Hematopoietic multipotent progenitor cell (in vitro differentiated cells): ENCODE measurements around the gene IL31. TPM values are rescaled to one million over a fixed set of nuclear protein-coding genes. Genes with fewer than 3 reads are reported as not detected.
A peak's percentile ranks its signal among the peaks of the same experiment; 100 is the strongest.
"Not testable (repeated sequence)": the region's sequence is repeated elsewhere in the genome, so short reads cannot be mapped to it uniquely, and the experiment has no call there.

Experiments
- DNase-seq, 3 donors: peaks; one replicate each; pipeline ENCODE4 v3.0.0-alpha.2; 2011 to 2015; ENCODE audit warnings: low read depth in 2 of 3, low spot score in 2 of 3
- total RNA-seq: library from RNA; depleted of rRNA; stranded (reverse); fragments of >200 nt; gene quantifications from one replicate; pipeline ENCODE4 v1.2.3, GENCODE V29; 2012

The IL31 gene
- total RNA-seq, 1 donor: not detected

DNA sequence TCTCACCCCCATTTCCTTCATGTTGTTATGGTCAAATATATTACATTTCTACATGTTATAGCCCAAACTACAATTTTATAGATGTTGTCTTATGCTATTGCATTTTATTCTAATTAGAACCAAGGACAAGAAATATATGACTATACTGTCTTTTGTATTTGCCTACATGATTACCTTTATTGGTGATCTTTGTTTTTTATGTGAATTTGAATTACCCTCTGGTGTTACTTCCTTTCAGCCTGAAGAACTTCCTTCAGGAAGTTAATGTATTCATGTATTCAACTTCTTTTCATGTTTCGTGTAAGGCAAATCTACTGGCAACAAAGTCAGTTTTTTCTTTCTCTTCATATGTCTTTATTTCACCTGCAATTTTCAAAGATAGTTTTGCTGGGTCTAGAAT, 20.8 kb upstream of the IL31 start:
- DNase-seq: no peak

DNA sequence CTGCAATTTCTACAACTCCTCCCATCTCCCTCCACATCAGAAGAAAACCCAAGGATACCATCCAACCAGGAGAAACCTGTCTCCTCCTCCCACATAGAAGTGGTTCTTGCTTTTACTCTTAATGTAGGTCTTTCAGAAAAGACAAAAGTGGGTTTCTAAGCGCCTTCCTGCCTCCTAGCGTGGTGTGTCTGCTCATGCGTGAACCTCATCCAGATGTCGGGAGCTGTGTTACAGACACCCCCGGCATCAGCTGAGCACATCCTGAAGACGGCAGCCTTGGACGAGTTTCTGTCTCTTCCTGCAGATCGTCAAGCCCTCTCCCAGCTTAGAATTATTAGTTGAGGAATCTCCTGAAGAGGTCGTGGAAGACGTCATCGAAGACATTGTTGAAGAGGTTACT, 18.4 kb upstream of the IL31 start:
- no peak for DNase-seq

DNA sequence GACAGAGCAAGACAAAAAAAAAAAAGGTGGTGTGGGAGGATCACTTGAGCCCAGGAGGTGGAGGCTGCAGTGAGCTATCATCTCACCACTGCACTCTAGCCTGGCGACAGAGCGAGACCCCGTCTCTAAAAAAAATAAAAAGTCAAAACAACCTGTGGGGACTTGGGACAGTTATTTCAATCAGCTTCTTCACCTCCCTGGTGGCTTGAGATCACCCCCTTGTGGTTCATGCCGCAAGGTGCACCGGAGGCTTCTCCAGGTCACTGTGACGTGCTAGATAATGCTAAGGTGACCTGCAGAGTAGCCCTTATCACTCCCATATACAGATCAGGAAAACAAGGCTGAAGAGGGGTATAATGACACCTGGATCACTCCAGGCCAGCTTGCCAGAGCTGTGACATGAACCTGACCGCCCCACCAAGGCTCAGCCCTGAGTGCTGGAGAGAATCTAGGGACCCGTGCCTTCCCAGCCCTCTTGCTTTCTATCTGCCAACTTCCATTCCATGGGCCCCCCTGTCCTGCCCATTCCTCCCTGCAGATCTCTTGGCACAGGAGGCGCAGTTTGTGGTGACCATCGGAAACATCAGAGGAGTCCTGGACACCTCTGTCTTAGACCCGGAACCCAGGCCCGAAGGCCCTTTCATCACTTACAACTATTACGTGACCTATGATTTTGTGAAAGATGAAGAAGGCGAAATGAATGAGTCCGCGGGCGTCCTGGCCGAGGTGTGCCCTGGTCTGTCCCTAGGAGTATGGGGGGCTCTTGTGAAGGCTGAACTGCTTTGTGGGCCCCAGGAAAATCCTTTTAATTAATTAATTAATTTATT, 17.0 kb upstream of the IL31 start:
- peak in 2 of 3 donors; percentile 67 to 82 for DNase-seq

DNA sequence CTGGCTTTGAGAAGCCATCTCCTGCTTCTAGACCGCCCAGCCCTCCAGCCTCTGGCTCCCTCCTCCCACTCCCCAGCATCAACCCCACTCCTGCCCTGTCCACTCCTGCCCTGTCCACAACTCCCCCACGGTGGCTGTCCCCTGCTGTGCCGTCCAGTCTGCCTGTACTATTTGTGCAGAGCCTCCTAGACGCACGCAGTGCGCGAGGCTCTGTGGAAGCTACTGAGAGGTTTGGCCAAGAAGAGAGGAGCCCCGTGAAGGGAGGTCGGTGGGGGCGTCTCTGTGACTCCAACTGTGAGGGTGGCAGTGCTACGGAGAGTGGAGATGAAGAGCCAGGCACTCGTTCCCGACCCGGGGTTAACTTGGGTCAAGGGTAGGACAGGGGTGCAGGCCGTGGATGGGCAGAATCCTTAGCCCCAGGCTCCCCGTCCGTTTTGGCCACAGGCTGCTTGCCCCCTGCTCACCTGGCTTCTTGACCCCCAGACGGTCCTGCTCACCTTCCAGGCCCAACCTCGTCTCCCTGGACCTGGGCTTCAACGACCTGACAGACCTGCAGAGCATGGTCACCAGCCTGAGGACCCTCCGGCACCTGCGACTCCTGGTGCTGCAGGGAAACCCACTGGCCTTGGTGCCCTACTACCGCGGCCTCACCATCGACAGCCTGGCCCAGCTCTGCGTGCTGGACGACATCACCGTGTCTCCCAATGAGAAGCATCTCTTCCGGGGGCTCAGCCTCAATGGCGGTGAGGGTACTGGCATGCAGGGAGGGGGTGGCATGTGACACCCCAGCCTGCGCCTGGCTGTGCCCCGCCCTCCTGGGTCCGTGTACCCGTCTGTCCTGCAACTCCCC, 15.8 kb upstream of the IL31 start:
- no peak for DNase-seq

DNA sequence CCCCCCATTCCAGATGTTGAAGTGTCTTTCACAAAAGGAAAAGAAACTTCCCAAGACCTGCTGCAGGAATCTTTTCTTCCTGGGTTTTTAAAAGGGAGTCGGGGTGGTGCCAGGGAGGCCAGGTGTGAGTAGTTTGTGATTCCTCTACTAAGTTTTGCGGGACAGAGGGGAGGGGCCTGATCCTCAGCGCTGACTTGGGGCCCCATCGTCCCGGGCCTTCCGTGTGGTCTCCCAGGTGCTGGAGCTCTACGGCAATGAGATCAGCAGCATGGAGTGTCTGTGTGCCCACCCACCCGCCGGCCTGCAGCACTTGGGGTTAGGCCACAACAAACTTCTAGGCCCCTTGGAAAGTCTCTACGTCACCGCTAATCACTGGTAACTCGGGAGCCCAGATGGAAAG, 13.4 kb upstream of the IL31 start:
- no peak for DNase-seq

DNA sequence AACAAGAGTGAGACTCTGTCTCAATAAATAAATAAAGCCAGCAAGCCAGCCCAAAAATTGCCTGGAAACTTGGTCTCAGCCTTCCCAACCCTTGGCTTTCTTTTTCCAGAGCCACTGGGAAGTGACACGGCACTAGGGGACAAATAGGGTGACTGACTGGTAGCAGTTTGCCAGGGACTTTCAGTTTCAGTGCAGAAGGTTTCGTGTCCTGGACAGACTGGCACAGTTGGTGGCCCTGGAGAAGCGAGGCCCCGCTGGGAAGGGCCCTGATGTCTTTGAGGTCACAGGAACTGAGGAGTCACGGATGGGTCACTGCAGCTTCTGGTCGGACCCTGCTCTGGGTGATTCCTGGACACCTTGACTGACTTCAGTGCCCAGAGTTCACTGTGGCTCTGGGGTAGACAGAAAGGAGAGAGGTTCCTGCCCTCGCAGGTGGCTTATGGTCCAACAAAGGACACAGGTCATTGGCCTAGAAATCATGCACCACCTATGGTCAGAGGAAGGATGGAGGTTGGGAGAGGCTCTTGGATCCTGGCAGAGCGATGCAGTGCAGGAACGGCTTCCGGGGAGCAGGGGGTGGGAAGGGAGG, 11.6 kb upstream of the IL31 start:
- DNase-seq: no peak

DNA sequence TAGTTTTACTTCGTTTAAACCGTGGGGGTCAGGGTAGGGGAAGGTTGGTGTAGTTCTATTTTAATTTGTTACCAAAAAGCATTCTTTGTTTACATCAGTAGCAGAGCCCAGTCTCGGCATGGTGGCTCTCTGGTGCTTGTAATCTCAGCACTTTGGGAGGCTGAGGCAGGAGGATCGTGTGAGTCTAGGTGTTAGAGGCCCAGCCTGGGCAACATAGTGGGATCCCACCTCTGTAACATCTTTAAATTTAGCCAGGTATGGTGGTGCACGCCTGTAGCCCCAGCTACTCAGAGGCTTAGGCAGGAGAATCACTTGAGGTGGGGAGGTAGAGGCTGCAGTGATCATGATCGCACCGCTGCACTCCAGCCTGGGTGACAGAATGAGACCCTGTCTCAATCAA, 11.1 kb upstream of the IL31 start:
- DNase-seq: no peak

DNA sequence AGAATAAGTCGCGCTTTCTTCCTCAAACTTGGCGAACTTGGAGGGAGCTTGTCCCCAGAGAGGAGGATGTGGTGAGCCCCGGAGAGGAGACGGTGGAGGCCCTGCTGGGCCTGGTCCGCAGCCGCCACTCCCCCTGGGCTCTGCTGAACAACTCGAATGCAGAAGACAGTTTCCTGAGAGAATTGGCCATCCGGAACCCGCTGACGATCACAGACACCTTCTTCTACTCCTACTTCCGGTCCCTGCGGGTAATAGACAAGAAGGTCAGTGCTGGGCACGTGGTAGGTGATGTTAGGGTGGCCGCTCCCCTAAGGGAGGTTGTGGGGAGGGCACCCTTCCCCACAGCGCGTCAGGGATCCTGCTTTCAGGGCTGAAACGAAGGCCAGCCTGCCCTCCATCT, 10.5 kb upstream of the IL31 start:
- DNase-seq: peak in 1 of 3 donors; percentile 28

DNA sequence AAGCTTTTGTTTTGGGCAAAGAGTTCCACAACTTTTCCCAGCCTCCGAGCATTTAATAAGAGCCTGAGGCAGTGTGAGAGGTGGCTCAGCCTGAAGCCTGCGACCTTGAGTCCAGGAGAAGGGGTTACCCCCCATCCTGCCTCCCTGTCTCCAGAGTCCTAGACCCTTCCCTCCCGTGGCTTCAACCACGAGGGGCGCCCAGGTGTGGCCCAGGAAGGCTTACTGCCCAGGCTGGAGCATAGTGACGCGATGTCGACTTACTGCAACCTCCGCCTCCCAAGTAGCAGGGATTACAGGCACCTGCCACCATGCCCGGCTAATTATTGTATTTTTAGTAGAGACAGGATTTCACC, 9.5 kb upstream of the IL31 start:
- no peak for DNase-seq

DNA sequence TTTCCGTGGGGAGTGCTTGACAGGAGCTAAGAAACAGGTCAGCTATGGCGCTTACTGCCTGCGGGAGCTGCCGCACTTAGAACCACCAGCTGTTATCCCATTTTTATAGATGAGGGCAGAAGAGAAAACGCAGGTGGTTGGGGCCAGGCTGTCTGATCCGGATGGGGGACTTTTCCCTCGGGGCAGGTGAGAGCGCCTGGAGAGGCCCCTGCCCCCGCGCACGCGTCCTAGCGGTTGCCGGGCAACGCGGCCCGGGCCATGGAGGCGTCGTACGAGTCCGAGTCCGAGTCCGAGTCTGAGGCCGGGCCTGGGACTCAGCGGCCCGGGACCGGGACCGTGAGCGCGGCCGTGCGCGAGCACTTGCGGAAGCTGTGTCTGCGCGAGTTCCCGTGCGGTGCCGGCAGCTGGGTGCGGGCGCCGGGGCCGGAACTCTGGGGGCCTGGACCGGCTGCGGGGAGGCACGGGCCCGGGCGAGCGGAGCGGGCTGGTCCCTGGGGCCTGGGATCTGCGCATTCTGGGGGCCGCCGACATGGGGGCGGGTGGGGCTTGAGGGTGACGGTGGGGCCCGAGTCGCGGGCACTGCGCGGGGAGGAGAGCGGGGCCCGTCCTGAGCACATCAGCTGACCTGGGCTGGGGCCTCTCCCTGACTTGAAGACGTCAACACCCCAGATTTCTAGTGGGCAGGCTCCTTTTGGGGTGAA, 9.0 kb upstream of the IL31 start, which contains the start of gene LRRC43:
Gene LRRC43 (plus strand): TSS at position 237 of the 701 bp plus-strand sequence. CDS start 22 bp downstream, at position 259.
- peak in 2 of 3 donors; percentile 45 to 52 for DNase-seq

DNA sequence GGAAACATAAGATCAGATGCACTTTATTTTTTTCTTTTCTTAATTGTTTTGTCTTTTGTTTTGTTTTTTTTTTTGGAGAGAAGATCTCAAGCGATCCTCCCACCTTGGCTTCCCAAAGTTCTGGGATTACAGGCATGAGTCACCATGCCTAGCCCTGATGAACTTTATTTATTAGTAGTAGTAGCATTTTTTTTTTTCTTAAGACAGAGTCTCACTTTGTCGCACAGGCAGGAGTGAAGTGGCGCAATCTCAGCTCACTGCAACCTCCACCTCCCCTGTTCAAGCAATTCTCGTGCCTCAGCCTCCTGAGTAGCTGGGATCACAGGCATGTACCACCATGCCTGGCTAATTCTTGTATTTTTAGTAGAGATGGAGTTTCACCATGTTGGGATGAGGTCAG, 2.5 kb upstream of the IL31 start:
- DNase-seq: not testable (repeated sequence)

DNA sequence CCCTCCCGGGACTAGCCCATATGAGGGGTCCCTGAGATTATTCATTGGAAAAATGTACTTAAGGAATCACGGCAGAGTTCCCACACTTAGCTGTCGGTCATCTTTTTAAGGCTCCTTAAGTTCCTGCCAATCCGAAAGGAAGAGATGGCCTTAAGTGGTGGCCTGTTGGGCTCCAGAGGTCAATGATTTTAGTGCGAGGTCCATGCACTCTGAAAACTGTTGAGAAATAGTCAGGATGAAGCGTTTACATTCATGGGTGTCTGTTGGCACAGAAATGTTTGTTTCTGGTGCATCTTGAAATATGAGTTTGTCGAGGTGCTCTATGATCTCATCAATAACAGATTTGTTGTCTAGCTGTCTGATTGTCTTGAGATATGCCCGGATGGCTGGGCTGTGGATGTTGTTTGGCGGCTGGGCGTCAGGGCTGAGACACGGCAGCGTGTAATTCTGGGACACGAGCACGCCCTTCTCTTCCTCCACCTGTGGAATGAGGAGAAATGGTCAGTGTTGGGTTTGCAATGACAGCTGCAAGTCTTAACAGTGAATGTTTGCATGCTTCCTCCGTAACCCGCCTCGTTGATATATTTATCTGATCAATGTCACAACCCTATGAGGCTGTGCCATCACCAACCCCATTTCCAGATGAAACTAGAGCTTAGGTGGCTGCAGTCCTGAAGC, 1.6 kb downstream of the IL31 start:
- DNase-seq: no peak

DNA sequence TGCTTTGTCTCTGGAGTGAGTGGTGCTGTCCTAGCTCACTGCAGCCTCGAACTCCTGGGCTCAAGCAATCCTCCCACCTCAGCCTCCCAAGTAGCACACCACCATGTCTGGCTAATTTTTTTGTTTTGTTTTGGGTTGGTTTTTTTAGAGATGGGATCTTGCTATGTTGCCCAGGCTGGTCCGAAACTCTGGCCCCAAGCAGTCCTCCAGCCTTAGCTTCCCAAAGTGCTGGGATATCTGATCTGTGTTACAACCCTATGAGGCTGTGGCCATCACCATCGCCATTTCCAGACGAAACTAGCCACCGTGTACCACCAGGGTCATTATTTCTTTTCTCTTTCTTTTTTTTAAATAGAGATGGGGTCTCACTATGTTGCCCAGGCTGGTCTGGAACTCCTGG, 2.6 kb downstream of the IL31 start:
- no peak for DNase-seq

DNA sequence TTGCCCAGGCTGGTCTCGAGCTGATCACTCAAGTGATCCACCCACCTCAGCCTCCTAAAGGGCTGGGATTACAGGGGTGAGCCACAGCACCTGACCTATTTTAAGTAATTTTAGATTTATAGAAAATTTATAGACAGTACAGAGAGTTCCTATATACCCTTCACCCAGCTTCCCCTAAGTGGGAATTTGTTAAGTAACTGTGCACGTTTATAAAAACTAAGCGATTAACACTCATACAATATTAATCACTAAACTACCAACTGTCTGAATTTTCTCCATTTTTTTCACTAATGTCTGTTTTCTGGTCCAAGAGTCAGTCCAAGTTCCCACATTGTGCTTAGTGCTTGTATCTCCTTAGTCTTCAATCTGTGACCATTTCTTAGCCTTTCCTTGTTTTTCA, 5.5 kb downstream of the IL31 start:
- DNase-seq: no peak

DNA sequence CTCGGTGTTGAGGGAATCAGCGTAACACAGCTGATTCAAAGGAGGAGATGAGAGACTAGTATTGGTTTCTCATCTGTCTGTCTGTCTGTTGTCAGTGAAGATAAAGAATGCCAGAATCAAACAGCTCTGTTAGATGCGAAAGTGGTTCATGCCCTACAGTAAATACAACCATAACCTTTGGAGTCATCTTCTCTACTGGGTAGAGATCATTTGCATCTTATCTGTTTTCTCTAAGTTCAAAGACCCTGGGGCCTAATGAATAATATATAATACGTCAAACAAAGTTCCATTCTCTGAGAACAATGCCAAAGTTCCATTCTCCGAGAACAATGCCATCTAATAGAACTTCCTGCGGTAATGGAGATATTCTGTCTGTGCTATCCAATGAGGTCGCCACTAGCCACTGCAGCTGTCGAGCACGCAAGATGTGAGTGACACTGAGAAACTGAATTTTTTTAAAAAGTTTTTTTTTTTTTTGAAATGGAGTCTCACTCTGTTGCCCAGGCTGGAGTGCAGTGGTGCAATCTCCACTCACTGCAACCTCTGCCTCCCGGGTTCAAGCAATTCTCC, 6.6 kb downstream of the IL31 start:
- no peak for DNase-seq

DNA sequence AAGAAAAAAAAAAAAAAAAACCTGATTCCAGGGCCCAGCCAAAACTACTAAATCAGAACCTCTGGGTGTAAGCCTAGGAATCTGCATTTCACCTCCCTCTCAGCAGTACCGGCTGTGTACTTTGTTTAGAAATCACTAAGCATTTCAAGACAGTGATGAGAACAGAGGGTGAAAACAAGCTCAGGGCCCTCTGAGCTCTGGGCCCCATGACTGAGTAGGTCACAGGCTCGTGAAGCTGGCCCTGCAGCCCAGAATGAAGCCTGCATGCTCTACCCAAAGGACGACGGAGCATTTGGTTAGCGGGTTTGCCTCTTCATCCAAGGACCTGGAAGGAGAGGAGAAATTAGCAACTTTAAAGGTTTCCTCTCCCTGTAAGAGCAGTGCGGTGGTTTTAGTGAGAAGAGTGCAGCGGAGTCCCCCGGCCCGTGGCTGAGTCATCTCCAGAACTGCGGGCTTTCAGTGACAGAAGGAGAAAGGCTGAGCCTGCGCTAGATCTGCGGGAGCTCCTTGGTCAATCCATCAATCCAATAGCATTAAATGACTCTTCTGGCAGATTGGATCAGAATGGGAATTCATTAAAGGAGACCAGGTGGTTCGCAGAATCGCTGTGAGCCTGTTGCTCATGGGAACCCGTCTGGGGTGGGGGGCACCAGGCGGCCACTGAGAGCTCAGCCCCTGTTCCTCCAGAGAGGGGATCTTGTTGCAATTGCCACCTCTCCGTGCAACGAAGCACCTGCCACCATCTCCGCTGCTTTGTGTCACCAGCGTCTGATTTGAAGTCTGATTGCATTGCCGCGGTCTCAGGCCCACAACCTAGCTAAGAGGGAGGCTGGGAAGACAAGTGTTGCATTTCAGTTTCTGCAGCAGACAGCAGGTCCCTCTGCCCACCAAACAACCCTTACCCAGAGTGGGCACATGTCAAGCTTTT, 7.3 kb downstream of the IL31 start:
- DNase-seq: no peak

DNA sequence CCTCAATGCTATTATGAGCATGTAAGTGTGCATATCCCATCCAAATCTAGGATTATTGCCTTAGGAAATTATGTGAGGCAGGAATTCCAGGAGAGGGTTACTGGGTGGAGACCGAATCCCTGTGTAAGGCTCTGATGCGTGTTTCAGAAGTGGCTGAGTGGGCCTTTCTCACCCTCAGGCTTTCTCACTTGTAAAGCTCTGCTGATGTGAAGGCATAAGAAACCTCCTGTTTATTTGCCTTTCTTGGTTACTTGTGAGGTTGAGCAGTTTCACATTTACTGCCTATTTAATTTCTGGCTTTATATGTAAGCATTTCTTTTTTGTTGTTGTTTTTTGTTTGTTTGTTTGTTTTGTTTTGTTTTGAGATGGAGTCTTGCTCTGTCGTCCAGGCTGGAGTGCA, 11.0 kb downstream of the IL31 start:
- no peak for DNase-seq

DNA sequence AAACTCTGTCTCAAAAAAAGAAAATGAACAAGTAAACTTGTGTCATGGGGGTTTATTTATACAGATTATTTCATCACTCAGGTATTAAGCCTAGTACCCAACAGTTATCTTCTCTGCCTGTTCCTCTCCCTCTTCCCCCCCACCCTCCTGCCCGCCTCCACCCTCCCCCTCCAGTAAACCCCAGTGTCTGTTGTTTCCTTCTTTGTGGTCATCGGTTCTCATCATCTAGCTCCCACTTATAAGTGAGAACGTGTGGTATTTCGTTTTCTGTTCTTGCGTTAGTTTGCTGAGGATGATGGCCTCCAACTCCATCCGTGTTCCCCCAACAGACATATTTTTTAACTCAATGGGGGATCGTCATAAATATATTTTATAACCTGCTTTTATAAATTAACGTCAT, 12.3 kb downstream of the IL31 start:
- DNase-seq: no peak

DNA sequence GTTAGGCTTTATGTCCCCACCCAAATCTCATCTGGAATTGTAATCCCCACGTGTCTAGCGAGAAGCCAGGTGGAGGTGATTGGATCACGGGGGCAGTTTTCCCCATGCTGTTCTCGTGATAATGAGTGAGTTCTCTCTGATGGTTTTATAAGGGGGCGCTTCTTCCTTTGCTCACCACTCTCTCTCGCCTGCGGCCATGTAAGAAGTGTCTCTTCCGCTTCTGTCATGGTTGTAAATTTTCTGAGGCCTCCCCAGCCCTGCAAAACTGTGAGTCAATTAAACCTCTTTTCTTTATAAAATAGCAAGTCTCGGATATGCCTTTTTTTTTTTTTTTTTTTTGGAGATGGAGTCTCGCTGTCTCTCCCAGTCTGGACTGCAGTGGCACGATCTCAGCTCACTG, 13.3 kb downstream of the IL31 start:
- no peak for DNase-seq
